ENCODE measurements around the gene MCF2L.

GRCh38 chr13:113064534-113065405, 95.8 kb downstream of the MCF2L start:
- TF ChIP-seq CTCF (IDR thresholded peaks at IDR 0.05) (no peak), POLR2AphosphoS5 (IDR thresholded peaks at IDR 0.05) (no peak), POLR2A (IDR thresholded peaks at IDR 0.05) (no peak)

Measured in breast epithelium (tissue), 3 donors.